Measurements from ENCODE around the gene UTP15. TPM values are rescaled to one million over a fixed set of nuclear protein-coding genes. Genes with fewer than 3 reads are reported as not detected.

The UTP15 gene
- total RNA-seq, 1 experiment from 2014 or later = 27.6 TPM

- Histone ChIP-seq H3K4me2 (ENCODE audit: low read length) (no peak overlapping the region), H3K27ac (ENCODE audit: low read length) (no peak overlapping the region), H3K4me1 (ENCODE audit: insufficient read depth, low read length) (no peaks in the 10 kb centered on the region), H3K36me3 (ENCODE audit: low read depth, low read length) (peaks cover 18% of the 10 kb centered on the region), H2AFZ (ENCODE audit: low read length) (no peak overlapping the region), H3K27me3 (ENCODE audit: low read length) (no peaks in the 10 kb centered on the region), H3K9me2 (replicated peaks; ENCODE audit: low read length) (no peaks in the 10 kb centered on the region), H4K20me1 (ENCODE audit: low read length) (no peaks in the 10 kb centered on the region), H3F3A (ENCODE audit: low read length, unreplicated experiment) (no peaks in the 10 kb centered on the region), H3K9me3 (ENCODE audit: low read length) (no peaks in the 10 kb centered on the region), H3K9ac (ENCODE audit: low read length) (no peak overlapping the region), H3K4me3 (ENCODE audit: low read length) (no peak overlapping the region), H3K79me2 (ENCODE audit: low read length) (no peaks in the 10 kb centered on the region)
- ATAC-seq = no peak
- no TSS peak for BruUV-seq (replicated peaks)
- no peak for DNase-seq
- no peak for TF ChIP-seq EZH2phosphoT487 (IDR thresholded peaks at IDR 0.05; ENCODE audit: borderline replicate concordance, low read length)
- TF ChIP-seq EZH2 (IDR thresholded peaks at IDR 0.05; ENCODE audit: low read length, unreplicated experiment) = no peak
- no peak for TF ChIP-seq CTCF (conservative IDR thresholded peaks at IDR 0.05; ENCODE audit: low read depth, low read length)
- CTCF ChIA-PET = no interaction called here
- intact Hi-C loops (cut with micrococcal nuclease) = no loop called here
- POLR2A ChIA-PET (ENCODE audit: unreplicated experiment) = no interaction called here
These were observed 17.0 kb downstream of the UTP15 start for GRCh38 chr5:73582285-73583145.

DNA sequence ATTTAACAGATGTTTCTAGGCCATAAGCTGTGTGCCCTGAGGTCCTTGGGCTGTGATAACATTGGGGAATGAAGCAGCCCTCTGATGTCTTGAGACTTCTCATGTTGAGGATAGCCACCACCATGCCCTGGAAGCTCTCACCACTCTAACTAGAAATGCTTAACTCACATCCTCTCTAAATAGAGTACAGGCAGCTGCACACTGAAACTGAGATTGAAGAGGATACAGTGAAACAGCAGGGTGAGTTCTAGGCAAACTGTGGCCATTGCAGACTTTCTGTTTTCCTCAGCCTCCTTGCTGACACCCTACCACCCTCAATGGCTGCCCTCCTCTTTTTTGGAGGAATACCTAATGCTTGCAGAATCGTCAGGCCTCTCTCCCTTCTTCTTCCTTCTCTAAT lies 22.4 kb downstream of the UTP15 start:
- no peaks in the 10 kb centered on the region for H3F3A ChIP-seq (ENCODE audit: low read length, unreplicated experiment)
- no TSS peak for BruUV-seq (replicated peaks)
- ATAC-seq = no peak
- no peak overlapping the region for H3K9ac ChIP-seq (ENCODE audit: low read length)
- POLR2A ChIA-PET (ENCODE audit: unreplicated experiment) = no interaction called here
- H3K9me2 ChIP-seq (replicated peaks; ENCODE audit: low read length) = no peaks in the 10 kb centered on the region
- no peaks in the 10 kb centered on the region for H3K36me3 ChIP-seq (ENCODE audit: low read depth, low read length)
- H4K20me1 ChIP-seq (ENCODE audit: low read length) = no peaks in the 10 kb centered on the region
- H3K4me2 ChIP-seq (ENCODE audit: low read length) = no peak overlapping the region
- no peaks in the 10 kb centered on the region for H3K79me2 ChIP-seq (ENCODE audit: low read length)
- H3K4me3 ChIP-seq (ENCODE audit: low read length) = no peak overlapping the region
- no peaks in the 10 kb centered on the region for H3K9me3 ChIP-seq (ENCODE audit: low read length)
- peaks cover 18% of the 10 kb centered on the region for H3K4me1 ChIP-seq (ENCODE audit: insufficient read depth, low read length)
- CTCF ChIA-PET = no interaction called here
- DNase-seq = no peak
- no peak for TF ChIP-seq EZH2phosphoT487 (IDR thresholded peaks at IDR 0.05; ENCODE audit: borderline replicate concordance, low read length)
- no peak for TF ChIP-seq EZH2 (IDR thresholded peaks at IDR 0.05; ENCODE audit: low read length, unreplicated experiment)
- TF ChIP-seq CTCF (conservative IDR thresholded peaks at IDR 0.05; ENCODE audit: low read depth, low read length) = no peak
- no peak overlapping the region for H2AFZ ChIP-seq (ENCODE audit: low read length)
- intact Hi-C loops (cut with micrococcal nuclease) = no loop called here
- no peaks in the 10 kb centered on the region for H3K27me3 ChIP-seq (ENCODE audit: low read length)
- no peak overlapping the region for H3K27ac ChIP-seq (ENCODE audit: low read length)
